Loucy (cell line): ENCODE results near the gene OOSP1.

Experiments
- H2AFZ ChIP-seq: fragments of 200-600 bp; sonication (generic); 2 replicates; pipeline ENCODE4 v1.6.0; 2016; ENCODE audit warnings: antibody characterized with exemption, mild to moderate bottlenecking, low read length, moderate library complexity
- H3F3A ChIP-seq: fragments of 200-600 bp; 2 replicates; pipeline ENCODE4 v1.6.0; 2016; ENCODE audit warnings: antibody characterized with exemption, low read depth, mild to moderate bottlenecking
- H3K27me3 ChIP-seq: fragments of 200-600 bp; sonication (generic); 2 replicates; pipeline ENCODE4 v1.6.1; 2014; ENCODE audit warnings: low read length, mild to moderate bottlenecking; ENCODE audit not compliant: insufficient read depth, poor library complexity, severe bottlenecking
- H3K36me3 ChIP-seq: fragments of 200-600 bp; sonication (generic); 2 replicates; pipeline ENCODE4 v1.6.1; 2016; ENCODE audit warnings: low read length; ENCODE audit not compliant: insufficient read depth
- H3K4me1 ChIP-seq: fragments of 200-600 bp; sonication (generic); 2 replicates; pipeline ENCODE4 v1.5.1; 2014; ENCODE audit warnings: low read length, mild to moderate bottlenecking; ENCODE audit not compliant: insufficient read depth, poor library complexity, severe bottlenecking
- H3K4me2 ChIP-seq: fragments of 200-600 bp; sonication (generic); 2 replicates; pipeline ENCODE4 v1.6.0; 2014; ENCODE audit warnings: antibody characterized with exemption, low read length, low read depth, mild to moderate bottlenecking; ENCODE audit not compliant: poor library complexity, severe bottlenecking
- H3K4me3 ChIP-seq: fragments of 200-600 bp; sonication (generic); 2 replicates; pipeline ENCODE4 v1.5.1; 2014; ENCODE audit warnings: low read length, mild to moderate bottlenecking, mixed read lengths; ENCODE audit not compliant: poor library complexity, severe bottlenecking
- H3K79me2 ChIP-seq: fragments of 200-600 bp; sonication (generic); 2 replicates; pipeline ENCODE4 v1.6.1; 2014; ENCODE audit warnings: low read length; ENCODE audit not compliant: insufficient read depth
- H3K9ac ChIP-seq: fragments of 200-600 bp; sonication (generic); 2 replicates; pipeline ENCODE4 v1.6.0; 2014; ENCODE audit warnings: mild to moderate bottlenecking, low read depth, low read length, moderate library complexity; ENCODE audit not compliant: poor library complexity, severe bottlenecking
- H3K9me2 ChIP-seq: fragments of 200-600 bp; sonication (generic); replicated peaks from 2 replicates; pipeline ENCODE4 v1.6.1; 2016; ENCODE audit warnings: low read depth, low read length, mixed read lengths
- H3K9me3 ChIP-seq: fragments of 200-600 bp; sonication (generic); 2 replicates; pipeline ENCODE4 v1.6.1; 2014; ENCODE audit warnings: mild to moderate bottlenecking, antibody characterized with exemption, low read length, low read depth; ENCODE audit not compliant: insufficient read depth
- H4K20me1 ChIP-seq: fragments of 200-600 bp; sonication (generic); 2 replicates; pipeline ENCODE4 v1.6.0; 2014; ENCODE audit warnings: antibody characterized with exemption, low read length, mild to moderate bottlenecking; ENCODE audit not compliant: insufficient read depth, poor library complexity, severe bottlenecking
- EZH2phosphoT487 ChIP-seq: fragments of 200-600 bp; IDR thresholded peaks from 2 replicates; pipeline ENCODE4 v1.6.1; 2018; ENCODE audit warnings: antibody characterized with exemption, mild to moderate bottlenecking, moderate library complexity, borderline replicate concordance
- TF ChIP-seq, protein P1 (sequence below): fragments of 200-600 bp; sonication (generic); conservative IDR thresholded peaks from 2 replicates; pipeline ENCODE4 v1.5.1; 2014; ENCODE audit warnings: mild to moderate bottlenecking, antibody characterized with exemption, low read length

Gene OOSP1

DNA sequence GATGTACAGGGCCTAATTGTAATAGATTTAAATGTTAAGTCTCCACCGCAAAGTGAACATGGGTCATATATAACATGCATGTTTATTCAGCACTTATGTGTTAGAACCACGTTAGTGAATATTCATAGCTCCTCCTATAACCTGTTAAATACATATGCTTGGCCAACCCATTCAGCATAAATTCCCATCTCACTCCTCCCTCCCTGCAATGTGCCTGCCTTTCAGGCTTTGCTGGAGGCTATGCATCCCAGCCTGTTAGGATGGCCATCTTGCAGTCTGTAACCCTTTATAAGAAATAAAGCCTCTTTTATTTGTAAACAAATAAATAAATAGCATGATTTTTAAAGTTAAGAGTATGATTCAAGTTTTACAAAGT lies 23.9 kb downstream of the OOSP1 start:
- TF ChIP-seq, protein P1, sequence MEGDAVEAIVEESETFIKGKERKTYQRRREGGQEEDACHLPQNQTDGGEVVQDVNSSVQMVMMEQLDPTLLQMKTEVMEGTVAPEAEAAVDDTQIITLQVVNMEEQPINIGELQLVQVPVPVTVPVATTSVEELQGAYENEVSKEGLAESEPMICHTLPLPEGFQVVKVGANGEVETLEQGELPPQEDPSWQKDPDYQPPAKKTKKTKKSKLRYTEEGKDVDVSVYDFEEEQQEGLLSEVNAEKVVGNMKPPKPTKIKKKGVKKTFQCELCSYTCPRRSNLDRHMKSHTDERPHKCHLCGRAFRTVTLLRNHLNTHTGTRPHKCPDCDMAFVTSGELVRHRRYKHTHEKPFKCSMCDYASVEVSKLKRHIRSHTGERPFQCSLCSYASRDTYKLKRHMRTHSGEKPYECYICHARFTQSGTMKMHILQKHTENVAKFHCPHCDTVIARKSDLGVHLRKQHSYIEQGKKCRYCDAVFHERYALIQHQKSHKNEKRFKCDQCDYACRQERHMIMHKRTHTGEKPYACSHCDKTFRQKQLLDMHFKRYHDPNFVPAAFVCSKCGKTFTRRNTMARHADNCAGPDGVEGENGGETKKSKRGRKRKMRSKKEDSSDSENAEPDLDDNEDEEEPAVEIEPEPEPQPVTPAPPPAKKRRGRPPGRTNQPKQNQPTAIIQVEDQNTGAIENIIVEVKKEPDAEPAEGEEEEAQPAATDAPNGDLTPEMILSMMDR: no peak
- no peak for TF ChIP-seq EZH2phosphoT487
- Histone ChIP-seq H3K4me2 (no peak overlapping the region), H3K27me3 (no peaks in the 10 kb centered on the region), H4K20me1 (no peaks in the 10 kb centered on the region), H3K79me2 (no peaks in the 10 kb centered on the region), H3K4me1 (peaks cover 12% of the 10 kb centered on the region), H3K9ac (no peak overlapping the region), H3F3A (no peaks in the 10 kb centered on the region), H3K9me2 (no peaks in the 10 kb centered on the region), H3K36me3 (no peaks in the 10 kb centered on the region), H3K9me3 (no peaks in the 10 kb centered on the region), H3K4me3 (no peak overlapping the region), H2AFZ (no peak overlapping the region; the same call in 1 of the 2 replicates)

DNA sequence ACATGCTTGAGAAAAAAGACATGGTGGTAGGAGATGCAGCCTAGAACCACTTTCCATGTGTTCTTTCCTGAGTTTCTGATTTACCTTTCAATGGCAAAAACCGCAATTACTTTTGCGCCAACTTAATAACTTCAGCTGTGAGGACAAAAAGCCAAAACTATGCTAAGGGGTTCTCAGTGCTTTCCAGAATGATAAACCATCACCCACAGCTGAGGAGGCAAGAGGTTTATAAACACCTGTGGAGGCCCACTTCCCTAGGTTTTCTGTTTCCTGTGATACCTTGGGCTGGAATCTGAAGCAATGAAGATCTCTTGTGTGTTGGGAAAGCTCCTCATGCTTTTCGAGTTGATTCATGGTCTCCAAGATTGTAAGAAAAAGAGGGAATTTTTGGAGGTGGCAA lies 25.5 kb downstream of the OOSP1 start, which contains the start of gene OOSP4A:
TSS of gene OOSP4A (plus strand) at position 301 of the 400 bp plus-strand sequence. CDS start at position 301, 0 bp downstream.
- H3K36me3 ChIP-seq: no peaks in the 10 kb centered on the region
- no peaks in the 10 kb centered on the region for H3K79me2 ChIP-seq
- TF ChIP-seq, protein P1: no peak
- no peak for TF ChIP-seq EZH2phosphoT487
- no peaks in the 10 kb centered on the region for H3K9me3 ChIP-seq
- H2AFZ ChIP-seq: no peak within 1 kb of the TSS
- H3K9me2 ChIP-seq: no peaks in the 10 kb centered on the region
- H3F3A ChIP-seq: no peaks in the 10 kb centered on the region
- no peaks in the 10 kb centered on the region for H4K20me1 ChIP-seq
- peaks cover 12% of the 10 kb centered on the region for H3K4me1 ChIP-seq
- H3K27me3 ChIP-seq: no peaks in the 10 kb centered on the region
- H3K4me2 ChIP-seq: no peak within 1 kb of the TSS
- no peak within 1 kb of the TSS for H3K9ac ChIP-seq
- H3K4me3 ChIP-seq: no peak within 1 kb of the TSS

GRCh38 chr11:59965424-59965823 lies 27.2 kb downstream of the OOSP1 start:
- H3K4me2 ChIP-seq: no peak overlapping the region
- no peaks in the 10 kb centered on the region for H3K79me2 ChIP-seq
- H2AFZ ChIP-seq: no peak overlapping the region
- no peaks in the 10 kb centered on the region for H3K9me2 ChIP-seq
- H3K9ac ChIP-seq: no peak overlapping the region
- no peaks in the 10 kb centered on the region for H4K20me1 ChIP-seq
- peaks cover 8% of the 10 kb centered on the region for H3K4me1 ChIP-seq
- no peaks in the 10 kb centered on the region for H3F3A ChIP-seq
- TF ChIP-seq EZH2phosphoT487: no peak
- TF ChIP-seq, protein P1: no peak
- H3K4me3 ChIP-seq: no peak overlapping the region
- no peaks in the 10 kb centered on the region for H3K36me3 ChIP-seq
- H3K9me3 ChIP-seq: no peaks in the 10 kb centered on the region
- H3K27me3 ChIP-seq: no peaks in the 10 kb centered on the region
